Measurements from ENCODE around the gene SHH.

The SHH gene

DNA sequence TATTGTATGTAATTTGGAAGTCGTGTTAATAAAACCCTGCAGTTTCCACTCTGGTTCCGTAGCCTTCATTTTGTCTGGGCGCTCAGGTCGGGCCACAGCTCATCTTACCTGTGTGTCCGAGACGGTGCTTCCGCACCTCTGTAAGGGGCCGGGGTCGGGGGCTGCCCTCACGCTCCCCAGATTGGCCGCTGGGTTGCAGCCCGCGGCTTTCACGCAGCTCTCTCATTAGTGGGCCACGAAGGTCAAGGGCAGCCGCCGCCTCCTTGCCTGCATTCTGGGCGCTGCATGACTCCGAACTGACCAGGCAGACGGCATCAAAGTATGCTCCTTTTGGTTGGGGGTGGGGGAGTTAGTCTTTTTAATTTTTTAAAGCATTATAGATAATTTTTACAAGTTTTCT, 30.8 kb downstream of the SHH start:
- no peak for DNase-seq
- in situ Hi-C loops (cut with MboI; ENCODE audit: low pct_unique_long_range_greater_than_20kb, low sequenced_read_pairs): loop anchor here (25.0 kb wide), 1 partner anchor 1031 kb away; no protein-coding TSS in a partner anchor

DNA sequence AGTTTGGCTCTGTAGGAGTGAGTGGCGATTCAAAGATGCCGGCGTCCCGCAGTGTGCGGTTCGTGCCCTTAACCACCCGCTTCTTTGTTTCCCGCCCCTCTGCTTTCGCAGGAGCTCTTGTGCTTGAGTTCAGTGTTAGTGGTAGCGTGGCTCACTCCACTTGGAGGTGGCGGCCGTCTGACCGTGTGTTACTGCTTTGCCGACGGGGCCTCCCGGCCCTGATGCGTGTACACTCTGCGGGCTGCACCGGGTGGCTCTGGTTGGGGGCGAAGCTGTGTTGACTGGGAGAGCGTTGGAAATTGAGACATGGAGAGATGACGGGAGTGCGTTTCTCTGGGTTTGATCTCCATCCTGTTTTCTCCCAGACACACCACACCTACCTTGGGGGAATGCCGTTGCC, 31.4 kb downstream of the SHH start:
- DNase-seq: no peak
- in situ Hi-C loops (cut with MboI; ENCODE audit: low pct_unique_long_range_greater_than_20kb, low sequenced_read_pairs): loop anchor here (25.0 kb wide), 1 partner anchor 1031 kb away; no protein-coding TSS in a partner anchor

DNA sequence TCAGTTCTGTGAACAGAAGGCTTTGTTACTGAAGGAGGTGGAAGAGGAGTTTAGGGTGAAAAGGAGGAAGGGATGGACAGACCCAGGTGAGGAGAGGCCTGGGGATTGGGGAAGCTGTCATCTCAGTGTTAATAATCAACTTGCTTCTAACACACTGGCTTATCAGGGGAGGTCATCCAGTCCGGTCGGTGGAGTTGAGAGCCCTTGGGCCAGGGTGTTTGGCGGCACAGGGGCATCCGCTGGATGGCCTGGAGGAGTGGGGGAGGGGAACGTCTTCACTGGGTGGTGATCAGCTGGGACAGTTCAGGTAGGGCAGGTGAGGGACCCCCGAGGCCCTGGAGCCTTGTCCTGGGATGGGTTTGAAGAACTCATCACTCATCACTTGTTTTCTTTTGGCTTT, 33.9 kb downstream of the SHH start:
- in situ Hi-C loops (cut with MboI; ENCODE audit: low pct_unique_long_range_greater_than_20kb, low sequenced_read_pairs): loop anchor here (25.0 kb wide), 1 partner anchor 1034 kb away; no protein-coding TSS in a partner anchor
- DNase-seq: no peak

DNA sequence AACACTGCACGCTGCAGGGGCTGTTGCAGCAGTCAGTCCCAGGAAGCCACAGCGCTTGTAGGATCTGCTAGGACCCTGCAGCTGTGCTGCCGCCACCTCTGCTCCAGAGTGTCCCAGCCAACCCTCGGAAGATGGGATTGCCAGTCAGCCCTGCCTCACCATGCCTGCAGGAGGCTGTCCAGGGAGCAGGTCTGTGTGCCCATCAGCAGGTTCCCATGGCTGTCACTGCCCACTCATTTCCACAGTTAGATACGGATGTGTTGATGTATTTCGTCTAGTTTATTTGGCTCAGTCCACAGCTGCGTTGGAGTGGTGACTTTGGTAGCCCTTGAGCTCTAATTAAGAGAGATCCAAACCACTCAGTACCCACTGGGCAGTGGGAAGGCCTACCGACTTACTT, 35.7 kb downstream of the SHH start:
- DNase-seq: no peak
- in situ Hi-C loops (cut with MboI; ENCODE audit: low pct_unique_long_range_greater_than_20kb, low sequenced_read_pairs): loop anchor here (25.0 kb wide), 1 partner anchor 1036 kb away; no protein-coding TSS in a partner anchor

DNA sequence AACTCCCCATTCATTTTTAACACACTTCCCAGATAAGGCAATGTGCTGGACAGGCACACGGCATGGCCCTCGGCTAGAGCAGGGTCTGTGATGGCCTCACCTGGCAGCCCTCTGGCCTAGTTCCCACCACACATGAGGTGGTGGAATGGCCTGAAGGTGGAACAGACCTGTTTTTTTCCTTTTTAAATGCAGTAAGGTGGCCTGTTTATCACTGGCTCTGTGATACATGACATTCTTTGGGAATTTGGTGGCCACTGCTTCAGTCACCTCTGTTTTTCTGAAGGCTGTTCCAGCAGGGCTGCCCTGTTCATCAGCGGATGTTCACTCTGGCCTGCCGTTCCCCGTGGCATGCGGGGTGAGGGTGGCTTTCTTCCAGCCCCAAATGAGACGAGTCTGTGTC, 36.6 kb downstream of the SHH start:
- in situ Hi-C loops (cut with MboI; ENCODE audit: low pct_unique_long_range_greater_than_20kb, low sequenced_read_pairs): loop anchor here (25.0 kb wide), 1 partner anchor 1037 kb away; no protein-coding TSS in a partner anchor
- DNase-seq: no peak

DNA sequence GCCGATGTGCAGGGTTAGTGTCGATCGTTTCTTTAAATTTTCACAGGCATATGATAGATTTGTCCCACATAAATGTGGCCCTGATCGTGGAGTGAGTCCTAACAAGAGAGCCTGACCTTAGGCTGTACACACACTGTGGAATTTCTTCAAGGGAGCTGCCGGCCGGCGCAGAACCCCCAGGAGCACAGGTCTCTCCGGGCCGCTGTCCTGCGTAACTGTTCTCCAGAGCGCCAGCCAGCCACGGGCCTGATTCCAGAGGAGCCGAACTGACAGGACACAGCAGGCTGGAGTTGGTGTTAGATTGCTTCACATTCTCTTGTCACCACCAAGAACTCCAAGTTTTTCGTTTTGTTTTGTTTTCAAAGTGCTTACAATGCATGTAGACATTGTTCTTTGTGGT, 37.3 kb downstream of the SHH start:
- in situ Hi-C loops (cut with MboI; ENCODE audit: low pct_unique_long_range_greater_than_20kb, low sequenced_read_pairs): loop anchor here (25.0 kb wide), 3 partner anchors 388 to 1037 kb away; no protein-coding TSS in a partner anchor
- no peak for DNase-seq

DNA sequence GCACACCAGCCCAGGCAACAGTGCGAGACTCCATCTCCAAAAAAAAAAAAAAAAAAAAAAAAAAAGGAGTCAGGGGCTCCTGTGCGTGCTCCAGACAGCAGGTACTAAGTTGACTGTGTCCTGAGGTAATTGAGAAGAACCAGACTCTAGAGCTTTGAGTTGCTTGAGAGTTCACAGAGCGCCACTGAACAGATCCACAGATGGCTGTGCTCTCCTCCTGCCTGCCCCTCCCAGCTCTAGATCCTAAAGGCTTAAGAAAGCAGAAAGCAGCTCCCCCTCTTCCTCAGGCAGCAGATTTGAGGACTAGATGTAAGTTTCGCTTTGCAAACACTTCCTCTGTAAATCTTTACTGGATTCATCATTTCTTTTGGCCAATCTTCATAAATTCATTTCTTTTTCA, 38.7 kb downstream of the SHH start:
- DNase-seq: no peak
- in situ Hi-C loops (cut with MboI; ENCODE audit: low pct_unique_long_range_greater_than_20kb, low sequenced_read_pairs): loop anchor here (25.0 kb wide), 2 partner anchors 386 to 836 kb away; no protein-coding TSS in a partner anchor

DNA sequence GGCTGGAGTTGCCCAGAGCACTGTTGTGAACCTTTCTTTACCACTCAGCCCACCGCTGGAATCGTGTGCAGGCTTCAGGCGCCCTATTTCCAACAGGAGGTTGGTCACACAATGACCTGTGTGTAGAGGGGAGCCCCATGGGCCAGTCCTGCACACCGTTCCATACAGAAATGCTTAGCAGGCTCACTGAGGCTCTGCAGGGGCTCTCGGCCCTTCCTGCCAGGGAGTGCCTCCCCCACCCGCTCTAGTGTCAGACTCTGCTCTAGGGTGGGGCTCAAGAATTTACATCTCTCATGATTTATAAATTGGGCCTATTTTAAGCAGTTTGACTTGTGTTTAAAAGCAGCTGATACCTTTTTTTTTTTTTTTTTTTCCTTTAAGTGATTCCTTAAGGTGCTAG, 42.0 kb downstream of the SHH start:
- no peak for DNase-seq
- in situ Hi-C loops (cut with MboI; ENCODE audit: low pct_unique_long_range_greater_than_20kb, low sequenced_read_pairs): loop anchor here (25.0 kb wide), 2 partner anchors 383 to 833 kb away; no protein-coding TSS in a partner anchor

DNA sequence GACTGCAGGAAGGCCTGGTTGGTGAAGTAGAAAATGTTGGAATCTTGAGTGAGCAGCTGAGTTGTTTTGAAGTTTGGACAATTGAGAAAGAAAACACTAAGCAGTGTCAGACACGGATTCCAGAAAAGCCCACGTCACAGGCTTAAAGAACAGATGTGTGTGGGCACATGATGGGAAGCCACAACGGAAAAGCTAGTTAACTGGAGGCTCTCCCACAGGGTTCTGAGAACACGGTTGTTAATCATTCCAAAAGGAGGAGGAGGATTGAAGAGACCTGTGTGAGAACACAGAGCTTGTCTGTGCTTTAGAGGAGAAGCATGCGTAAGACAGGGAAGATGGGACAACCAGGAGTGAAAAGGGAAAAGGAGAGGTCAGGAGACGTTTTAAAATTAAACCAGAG, 42.6 kb downstream of the SHH start:
- in situ Hi-C loops (cut with MboI; ENCODE audit: low pct_unique_long_range_greater_than_20kb, low sequenced_read_pairs): loop anchor here (25.0 kb wide), 2 partner anchors 382 to 832 kb away; no protein-coding TSS in a partner anchor
- DNase-seq: no peak

DNA sequence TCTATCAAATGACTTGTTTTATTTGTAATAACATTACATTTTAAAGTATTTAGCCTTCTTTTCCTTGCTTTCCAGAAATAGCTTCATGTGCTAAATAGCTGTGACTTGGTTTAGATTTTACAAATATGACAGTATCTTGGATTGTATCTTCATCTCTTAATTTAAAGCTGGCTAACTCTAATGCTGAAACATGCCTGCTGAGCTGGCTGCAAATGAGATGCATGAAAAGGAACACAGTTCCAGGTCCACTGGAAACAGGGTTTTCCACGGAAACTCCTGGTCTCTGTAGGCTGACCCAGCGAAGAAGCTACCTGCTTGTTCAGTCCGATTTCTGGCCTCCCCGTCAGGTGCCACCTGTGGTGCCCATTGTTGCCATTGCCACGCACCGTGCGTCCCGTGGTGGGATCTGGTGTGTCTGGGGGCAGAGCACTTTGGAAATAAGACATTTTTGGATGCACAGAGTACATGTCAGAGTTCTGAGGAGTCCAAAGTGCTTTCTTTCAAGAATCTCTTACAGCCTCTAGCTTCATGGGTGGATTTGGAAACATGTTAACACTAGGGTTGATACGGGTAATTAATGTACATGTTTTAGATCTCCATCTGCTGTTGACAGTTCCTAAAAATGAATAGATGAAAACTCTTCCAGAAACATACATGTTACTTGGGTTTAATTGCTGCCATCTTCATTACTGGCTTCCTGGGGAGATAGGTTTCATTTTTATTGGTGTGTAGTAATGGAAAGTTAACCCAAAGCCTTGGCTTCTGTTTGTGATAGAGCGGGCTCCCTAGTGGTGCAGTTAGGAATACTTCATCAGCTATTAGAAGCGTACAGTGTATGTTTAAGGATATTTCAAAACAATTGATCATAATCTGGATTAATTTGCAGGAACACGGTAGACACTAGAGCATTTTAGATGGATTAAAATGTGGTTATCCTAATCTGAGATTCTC, 45.0 kb downstream of the SHH start:
- in situ Hi-C loops (cut with MboI; ENCODE audit: low pct_unique_long_range_greater_than_20kb, low sequenced_read_pairs): loop anchor here (25.0 kb wide), 2 partner anchors 380 to 830 kb away; no protein-coding TSS in a partner anchor
- DNase-seq: no peak

DNA sequence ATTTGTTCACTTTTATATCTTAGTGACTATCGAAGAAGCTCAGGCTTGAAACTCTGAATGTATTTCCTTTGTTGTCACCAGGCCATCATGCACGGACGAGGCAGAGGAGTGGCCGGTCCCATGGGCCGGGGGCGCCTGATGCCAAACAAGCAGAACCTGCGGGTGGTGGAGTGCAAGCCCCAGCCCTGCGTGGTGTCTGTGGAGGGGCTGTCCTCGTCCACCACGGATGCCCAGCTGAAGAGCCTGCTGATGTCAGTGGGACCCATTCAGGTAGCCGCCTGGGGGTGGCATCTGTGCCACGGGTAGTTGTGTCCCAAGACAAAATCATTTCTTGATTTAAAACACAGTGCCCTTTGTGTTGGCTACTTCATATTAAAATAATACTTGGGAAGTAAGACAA, 45.9 kb downstream of the SHH start:
- no peak for DNase-seq
- in situ Hi-C loops (cut with MboI; ENCODE audit: low pct_unique_long_range_greater_than_20kb, low sequenced_read_pairs): loop anchor here (25.0 kb wide), 2 partner anchors 379 to 829 kb away; no protein-coding TSS in a partner anchor

DNA sequence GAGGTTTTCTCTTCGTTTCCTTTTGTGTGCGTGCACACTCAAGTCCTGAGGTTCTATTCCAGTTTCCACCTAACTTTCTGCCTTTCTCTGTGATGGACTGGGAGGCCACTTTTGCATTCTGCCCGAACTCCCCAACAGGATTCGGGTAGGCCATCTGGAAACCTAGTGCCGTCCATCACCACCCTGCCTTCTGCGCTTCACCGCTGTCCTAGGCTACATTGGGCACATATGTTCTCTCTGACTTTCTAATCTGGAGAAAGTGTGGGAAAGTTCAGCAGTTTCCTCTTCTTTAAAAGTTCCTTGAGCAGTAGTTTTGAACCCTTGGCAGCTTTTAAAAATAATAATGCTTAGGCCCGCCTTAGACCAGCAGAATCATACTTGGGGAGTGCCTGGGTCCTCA, 46.8 kb downstream of the SHH start:
- no peak for DNase-seq
- in situ Hi-C loops (cut with MboI; ENCODE audit: low pct_unique_long_range_greater_than_20kb, low sequenced_read_pairs): loop anchor here (25.0 kb wide), 2 partner anchors 378 to 828 kb away; no protein-coding TSS in a partner anchor

DNA sequence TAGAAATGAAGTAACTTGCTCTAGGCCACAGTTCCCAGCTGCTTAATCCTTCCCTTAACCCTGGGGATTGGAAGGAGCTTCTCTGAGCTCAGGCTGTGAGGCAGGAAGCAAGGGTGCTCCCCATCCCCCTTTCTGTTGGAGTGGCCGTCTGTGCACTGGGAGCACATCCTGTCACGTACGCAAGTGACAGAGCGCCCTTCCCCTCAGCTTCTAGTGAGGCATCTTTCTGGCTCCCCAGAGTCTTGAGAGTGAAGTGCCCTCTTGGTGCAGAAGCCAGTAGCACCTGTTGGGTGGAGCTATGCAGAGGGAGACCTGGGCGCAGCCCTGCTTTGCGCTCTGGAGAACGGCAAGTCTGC, 47.8 kb downstream of the SHH start:
- DNase-seq: peak; percentile 67
- in situ Hi-C loops (cut with MboI; ENCODE audit: low pct_unique_long_range_greater_than_20kb, low sequenced_read_pairs): loop anchor here (25.0 kb wide), 2 partner anchors 377 to 827 kb away; no protein-coding TSS in a partner anchor

DNA sequence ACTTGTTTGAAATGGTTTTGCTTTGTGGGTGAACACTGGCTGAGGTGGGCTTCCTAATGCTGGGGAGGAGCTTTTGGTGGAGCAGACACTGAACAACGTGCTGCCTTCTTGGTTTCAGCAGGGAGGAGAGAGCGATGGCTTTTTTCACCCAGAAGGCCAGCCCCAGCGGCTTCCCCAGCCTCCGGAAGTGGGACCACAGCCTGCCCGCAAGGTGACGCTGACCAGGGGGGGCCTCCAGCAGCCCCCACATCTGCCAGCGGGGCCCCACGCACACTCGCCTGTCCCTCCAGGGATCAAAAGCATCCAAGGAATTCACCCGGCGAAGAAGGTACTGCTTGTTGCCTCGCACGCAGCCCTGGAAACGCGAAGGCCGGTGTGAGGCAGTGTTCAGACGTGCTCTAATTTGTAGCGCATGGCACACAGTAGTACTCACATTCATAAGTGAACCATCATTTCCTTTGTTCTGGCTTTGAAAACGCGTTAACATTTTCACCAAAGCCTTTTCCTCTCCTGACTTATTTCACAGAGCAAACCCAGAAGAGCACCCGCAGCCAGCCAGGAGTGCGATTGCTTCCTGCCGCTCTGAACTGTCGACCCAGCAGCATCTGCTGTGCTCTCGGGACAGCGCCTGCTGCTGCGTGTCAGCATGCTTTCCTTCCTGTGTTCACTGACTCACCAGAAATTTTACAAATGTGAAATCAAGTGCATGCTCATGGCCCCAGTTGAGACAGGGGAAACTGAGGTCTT, 48.4 kb downstream of the SHH start:
- in situ Hi-C loops (cut with MboI; ENCODE audit: low pct_unique_long_range_greater_than_20kb, low sequenced_read_pairs): loop anchor here (25.0 kb wide), 2 partner anchors 377 to 827 kb away; no protein-coding TSS in a partner anchor
- peak; percentile 78 for DNase-seq

DNA sequence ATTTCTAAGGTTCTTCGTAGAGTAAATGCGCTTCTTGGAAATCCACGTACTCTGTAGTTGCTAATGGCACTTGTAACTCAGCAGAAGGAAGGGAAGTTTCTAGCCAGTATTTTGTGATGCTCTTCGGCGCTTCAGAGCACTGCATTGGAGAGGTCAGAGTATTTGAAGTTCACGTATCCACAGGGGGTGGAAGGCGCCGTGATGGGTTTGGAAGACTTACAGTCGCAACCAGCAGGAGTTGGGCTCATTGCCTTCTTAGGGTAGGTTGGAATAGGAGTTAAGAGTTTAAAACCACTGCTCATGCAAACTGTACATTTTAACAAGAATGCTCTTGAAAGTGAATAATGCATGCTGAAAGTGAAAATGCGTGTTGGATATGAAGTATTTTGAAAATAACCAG, 49.1 kb downstream of the SHH start:
- in situ Hi-C loops (cut with MboI; ENCODE audit: low pct_unique_long_range_greater_than_20kb, low sequenced_read_pairs): loop anchor here (25.0 kb wide), 2 partner anchors 376 to 826 kb away; no protein-coding TSS in a partner anchor
- DNase-seq: no peak

DNA sequence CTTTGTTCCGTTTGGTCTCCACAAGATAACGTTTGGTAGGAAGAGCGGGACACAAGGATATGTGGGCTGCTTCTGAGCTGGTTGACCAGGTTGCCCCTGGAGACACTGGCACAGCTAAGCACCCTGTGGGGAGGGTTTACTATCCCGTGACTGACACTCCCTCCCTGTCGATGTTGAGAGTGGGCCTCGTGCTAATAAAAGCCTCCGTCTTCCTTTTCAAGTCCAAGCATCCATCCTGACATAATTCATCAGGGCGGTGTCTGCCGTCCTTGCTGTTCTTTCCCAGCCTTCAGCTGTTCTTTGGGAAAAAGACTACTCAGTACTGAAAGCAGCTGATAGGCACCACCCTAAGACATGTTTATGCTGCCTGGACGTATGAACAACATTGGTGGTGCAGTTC, 49.6 kb downstream of the SHH start:
- in situ Hi-C loops (cut with MboI; ENCODE audit: low pct_unique_long_range_greater_than_20kb, low sequenced_read_pairs): loop anchor here (25.0 kb wide), 2 partner anchors 375 to 825 kb away; no protein-coding TSS in a partner anchor
- DNase-seq: no peak

DNA sequence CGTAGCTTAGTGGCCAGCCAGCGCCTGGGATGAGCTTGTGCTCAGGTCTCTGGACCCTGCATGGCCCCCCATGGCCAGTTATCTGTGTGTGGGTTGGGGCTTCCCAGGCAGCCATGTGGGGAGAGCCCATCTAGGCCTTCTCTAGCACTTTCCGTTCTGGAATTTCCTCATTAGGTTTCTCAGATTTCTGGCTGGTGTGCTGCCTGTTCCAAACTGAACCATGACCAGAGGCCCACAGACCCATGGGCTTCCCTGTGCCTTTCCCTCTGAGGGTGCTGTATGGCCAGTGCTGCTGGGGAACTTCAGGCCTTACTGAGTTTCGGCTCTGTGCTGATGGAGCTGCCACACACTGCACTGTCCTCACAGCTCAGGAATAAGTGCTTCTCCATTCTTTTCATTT, 50.2 kb downstream of the SHH start:
- no peak for DNase-seq
- in situ Hi-C loops (cut with MboI; ENCODE audit: low pct_unique_long_range_greater_than_20kb, low sequenced_read_pairs): loop anchor here (25.0 kb wide), 2 partner anchors 375 to 825 kb away; no protein-coding TSS in a partner anchor

DNA sequence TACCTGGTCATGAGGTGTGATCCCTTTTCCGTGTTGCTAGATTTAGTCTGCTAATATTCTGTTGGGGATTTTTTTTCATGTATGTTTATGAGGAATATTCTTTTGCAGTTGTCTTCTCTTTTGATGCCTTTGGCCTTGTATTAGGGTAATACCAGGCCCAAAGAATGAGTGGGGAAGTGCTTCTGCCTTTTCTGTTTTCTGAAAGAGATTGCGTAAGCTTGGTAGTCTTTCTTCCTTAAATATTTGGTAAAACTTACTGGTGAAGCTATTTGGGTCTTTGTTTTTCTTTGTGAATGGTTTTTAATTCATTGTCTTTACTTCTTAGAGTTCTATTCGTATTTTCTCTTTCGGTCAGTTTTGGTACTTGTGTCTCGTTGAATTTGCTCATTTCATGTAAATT, 51.1 kb downstream of the SHH start:
- in situ Hi-C loops (cut with MboI; ENCODE audit: low pct_unique_long_range_greater_than_20kb, low sequenced_read_pairs): loop anchor here (25.0 kb wide), 2 partner anchors 374 to 824 kb away; no protein-coding TSS in a partner anchor
- peak; percentile 53 for DNase-seq
